MM.1S (cell line): ENCODE measurements around the gene GULP1.

Experiments
- DNase-seq: peaks from one replicate; pipeline ENCODE4 v3.0.0-alpha.2; 2015
- H2AFZ ChIP-seq: fragments of 300-600 bp; sonication (generic); 2 replicates; pipeline ENCODE4 v1.6.0; 2016; ENCODE audit warnings: antibody characterized with exemption, low read length
- H3F3A ChIP-seq: fragments of 300-600 bp; sonication (generic); 2 replicates; pipeline ENCODE4 v1.6.1; 2016; ENCODE audit warnings: mild to moderate bottlenecking, antibody characterized with exemption, low read length, moderate library complexity, mixed read lengths; ENCODE audit not compliant: insufficient read depth
- H3K27ac ChIP-seq: fragments of 300-600 bp; sonication (generic); 2 replicates; pipeline ENCODE4 v1.5.1; 2016; ENCODE audit warnings: mild to moderate bottlenecking, low read length
- H3K27me3 ChIP-seq: fragments of 300-600 bp; sonication (generic); replicated peaks from 2 replicates; pipeline ENCODE4 v1.6.0; 2016; ENCODE audit warnings: low read length; ENCODE audit not compliant: insufficient read depth
- H3K36me3 ChIP-seq: fragments of 300-600 bp; sonication (generic); replicated peaks from 2 replicates; pipeline ENCODE4 v1.6.1; 2016; ENCODE audit warnings: mild to moderate bottlenecking, low read length, mixed read lengths; ENCODE audit not compliant: insufficient read depth
- H3K4me1 ChIP-seq: fragments of 300-600 bp; sonication (generic); 2 replicates; pipeline ENCODE4 v1.6.1; 2016; ENCODE audit warnings: low read length, mixed read lengths
- H3K4me2 ChIP-seq: fragments of 300-600 bp; sonication (generic); 2 replicates; pipeline ENCODE4 v1.6.0; 2016; ENCODE audit warnings: low read depth, low read length
- H3K4me3 ChIP-seq: fragments of 300-600 bp; sonication (generic); 2 replicates; pipeline ENCODE4 v1.5.1; 2016; ENCODE audit warnings: low read length, mixed read lengths
- H3K79me2 ChIP-seq: fragments of 300-600 bp; sonication (generic); 2 replicates; pipeline ENCODE4 v1.6.1; 2016; ENCODE audit warnings: mixed run types, low read length, mixed read lengths
- H3K9ac ChIP-seq: fragments of 300-600 bp; sonication (generic); 2 replicates; pipeline ENCODE4 v1.6.1; 2016; ENCODE audit warnings: low read length, mixed read lengths
- H3K9me2 ChIP-seq: fragments of 300-600 bp; sonication (generic); replicated peaks from 2 replicates; pipeline ENCODE4 v1.6.1; 2016; ENCODE audit warnings: mild to moderate bottlenecking, low read length, mixed read lengths; ENCODE audit not compliant: insufficient read depth
- H3K9me3 ChIP-seq: fragments of 300-600 bp; sonication (generic); replicated peaks from 2 replicates; pipeline ENCODE4 v1.6.1; 2016; ENCODE audit warnings: mild to moderate bottlenecking, low read length, mixed read lengths; ENCODE audit not compliant: insufficient read depth
- H4K20me1 ChIP-seq: fragments of 300-600 bp; sonication (generic); 2 replicates; pipeline ENCODE4 v1.6.1; 2016; ENCODE audit warnings: mild to moderate bottlenecking, low read length, moderate library complexity, mixed read lengths; ENCODE audit not compliant: insufficient read depth
- EZH2 ChIP-seq: fragments of 300-600 bp; sonication (generic); optimal IDR thresholded peaks from 2 replicates; pipeline ENCODE3; 2017; ENCODE audit warnings: low read depth, mild to moderate bottlenecking, antibody characterized with exemption, low read length, mixed read lengths
- EZH2phosphoT487 ChIP-seq: fragments of 300-600 bp; sonication (generic); IDR thresholded peaks from 2 replicates; pipeline ENCODE4 v1.6.1; 2018; ENCODE audit warnings: antibody characterized with exemption, low read length
- TF ChIP-seq, protein P1 (sequence below): fragments of 300-600 bp; sonication (generic); IDR thresholded peaks from 2 replicates; pipeline ENCODE4 v1.5.1; 2016; ENCODE audit warnings: antibody characterized with exemption, low read length, mixed read lengths

GULP1 gene

GRCh38 chr2:188340257-188340656 is 48.6 kb downstream of the GULP1 start:
- no peaks in the 10 kb centered on the region for H3K36me3 ChIP-seq
- no peaks in the 10 kb centered on the region for H3K79me2 ChIP-seq
- no peak overlapping the region for H3K4me2 ChIP-seq
- H3K9ac ChIP-seq: no peak overlapping the region
- H3K27ac ChIP-seq: no peak overlapping the region
- no peak for DNase-seq
- no peak overlapping the region for H3K4me3 ChIP-seq
- no peaks in the 10 kb centered on the region for H3F3A ChIP-seq
- H3K4me1 ChIP-seq: no peaks in the 10 kb centered on the region
- no peak overlapping the region for H2AFZ ChIP-seq
- TF ChIP-seq EZH2: no peak
- TF ChIP-seq, protein P1, sequence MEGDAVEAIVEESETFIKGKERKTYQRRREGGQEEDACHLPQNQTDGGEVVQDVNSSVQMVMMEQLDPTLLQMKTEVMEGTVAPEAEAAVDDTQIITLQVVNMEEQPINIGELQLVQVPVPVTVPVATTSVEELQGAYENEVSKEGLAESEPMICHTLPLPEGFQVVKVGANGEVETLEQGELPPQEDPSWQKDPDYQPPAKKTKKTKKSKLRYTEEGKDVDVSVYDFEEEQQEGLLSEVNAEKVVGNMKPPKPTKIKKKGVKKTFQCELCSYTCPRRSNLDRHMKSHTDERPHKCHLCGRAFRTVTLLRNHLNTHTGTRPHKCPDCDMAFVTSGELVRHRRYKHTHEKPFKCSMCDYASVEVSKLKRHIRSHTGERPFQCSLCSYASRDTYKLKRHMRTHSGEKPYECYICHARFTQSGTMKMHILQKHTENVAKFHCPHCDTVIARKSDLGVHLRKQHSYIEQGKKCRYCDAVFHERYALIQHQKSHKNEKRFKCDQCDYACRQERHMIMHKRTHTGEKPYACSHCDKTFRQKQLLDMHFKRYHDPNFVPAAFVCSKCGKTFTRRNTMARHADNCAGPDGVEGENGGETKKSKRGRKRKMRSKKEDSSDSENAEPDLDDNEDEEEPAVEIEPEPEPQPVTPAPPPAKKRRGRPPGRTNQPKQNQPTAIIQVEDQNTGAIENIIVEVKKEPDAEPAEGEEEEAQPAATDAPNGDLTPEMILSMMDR: no peak
- TF ChIP-seq EZH2phosphoT487: no peak
- no peaks in the 10 kb centered on the region for H3K9me3 ChIP-seq
- no peaks in the 10 kb centered on the region for H3K27me3 ChIP-seq
- H3K9me2 ChIP-seq: no peaks in the 10 kb centered on the region
- H4K20me1 ChIP-seq: no peaks in the 10 kb centered on the region; the same call in 1 of the 2 replicates

DNA sequence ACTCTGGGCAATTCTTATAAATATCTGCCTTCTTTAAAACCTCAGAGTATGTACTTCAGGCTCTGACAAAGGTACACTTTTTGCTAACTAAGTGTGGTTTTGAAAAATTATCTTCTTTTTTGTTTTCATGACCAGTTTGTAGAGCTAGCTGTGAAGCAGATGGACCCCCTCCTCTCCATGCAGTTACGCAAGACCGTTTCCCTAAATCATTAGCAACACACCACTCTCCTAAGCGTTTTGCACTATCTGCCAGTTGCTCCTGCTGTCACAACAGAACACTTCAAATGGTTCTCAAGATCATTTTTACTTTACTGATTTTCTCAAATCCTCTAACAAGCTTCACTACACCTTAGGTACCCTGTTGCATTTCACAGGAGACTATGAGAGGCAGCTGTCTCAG is 53.3 kb downstream of the GULP1 start:
- Histone ChIP-seq H3K9me2 (no peaks in the 10 kb centered on the region), H3K4me3 (no peak overlapping the region), H3K79me2 (no peaks in the 10 kb centered on the region), H3K4me1 (no peaks in the 10 kb centered on the region), H3K27ac (no peak overlapping the region), H3K9me3 (no peaks in the 10 kb centered on the region), H4K20me1 (no peaks in the 10 kb centered on the region), H3F3A (no peaks in the 10 kb centered on the region), H3K36me3 (no peaks in the 10 kb centered on the region), H3K9ac (no peak overlapping the region), H3K27me3 (no peaks in the 10 kb centered on the region), H2AFZ (no peak overlapping the region), H3K4me2 (no peak overlapping the region)
- no peak for DNase-seq
- TF ChIP-seq EZH2 (no peak), EZH2phosphoT487 (no peak)
- TF ChIP-seq, protein P1: no peak

- no peaks in the 10 kb centered on the region for H4K20me1 ChIP-seq
- no peak overlapping the region for H3K9ac ChIP-seq
- TF ChIP-seq EZH2 (no peak), EZH2phosphoT487 (no peak)
- TF ChIP-seq, protein P1: no peak
- H3K9me3 ChIP-seq: no peaks in the 10 kb centered on the region
- no peaks in the 10 kb centered on the region for H3F3A ChIP-seq
- H3K27me3 ChIP-seq: no peaks in the 10 kb centered on the region
- DNase-seq: no peak
- no peak overlapping the region for H2AFZ ChIP-seq
- no peak overlapping the region for H3K27ac ChIP-seq
- H3K4me1 ChIP-seq: no peaks in the 10 kb centered on the region
- H3K4me3 ChIP-seq: no peak overlapping the region
- H3K9me2 ChIP-seq: no peaks in the 10 kb centered on the region; the same call in 1 of the 2 replicates
- no peaks in the 10 kb centered on the region for H3K79me2 ChIP-seq
- no peaks in the 10 kb centered on the region for H3K36me3 ChIP-seq
- H3K4me2 ChIP-seq: no peak overlapping the region
These were observed 53.8 kb downstream of the GULP1 start for GRCh38 chr2:188345426-188345825.
